Activated T-cell treated with anti-CD3 and anti-CD28 coated beads, Interleukin-2, amount 50 U/mL, for 72 hours (primary cell): ENCODE data around the gene NOD2. TPM values are rescaled to one million over a fixed set of nuclear protein-coding genes. Genes with fewer than 3 reads are reported as not detected.

Experiments
- ATAC-seq, 2 donors: fragments of 150-1000 bp; cut with Tn5 transposase; replicated peaks in 1 of 2; 2 replicates each; pipeline ENCODE4 v1.10.0; 2021; ENCODE audit warnings: moderate library complexity in 2 of 2, mild to moderate bottlenecking in 1 of 2
- DNase-seq, 2 donors: peaks; one replicate each; pipeline ENCODE4 v3.0.0; 2021 to 2022; ENCODE audit warnings: mixed read lengths in 1 of 2
- H3K27ac Mint-ChIP-seq: one replicate; pipeline ENCODE4 v1.8.0; 2022; ENCODE audit warnings: mild to moderate bottlenecking, moderate library complexity, mixed read lengths
- H3K27me3 Mint-ChIP-seq: one replicate; pipeline ENCODE4 v1.8.0; 2022; ENCODE audit warnings: low read depth, mixed read lengths
- H3K36me3 Mint-ChIP-seq, 2 donors: one replicate each; pipeline ENCODE4 v1.8.0; 2022; ENCODE audit warnings: mixed read lengths in 2 of 2, mild to moderate bottlenecking in 1 of 2; ENCODE audit not compliant: insufficient read depth in 2 of 2
- H3K4me1 Mint-ChIP-seq: one replicate; pipeline ENCODE4 v1.8.0; 2022; ENCODE audit warnings: low read depth, mixed read lengths
- H3K4me3 Mint-ChIP-seq, 2 donors: one replicate each; pipeline ENCODE4 v1.8.0; 2022; ENCODE audit warnings: mild to moderate bottlenecking in 2 of 2, mixed read lengths in 2 of 2, moderate library complexity in 2 of 2
- H3K9me3 Mint-ChIP-seq, 2 donors: one replicate each; pipeline ENCODE4 v1.8.0; 2022; ENCODE audit warnings: mixed read lengths in 2 of 2
- total RNA-seq, 2 donors: library from RNA; stranded (reverse); gene quantifications; one replicate each; pipeline ENCODE4 v1.2.3, GENCODE V29; 2022

Gene NOD2
- total RNA-seq, 2 donors from 2014 or later: 11.3 to 13.0 TPM

DNA sequence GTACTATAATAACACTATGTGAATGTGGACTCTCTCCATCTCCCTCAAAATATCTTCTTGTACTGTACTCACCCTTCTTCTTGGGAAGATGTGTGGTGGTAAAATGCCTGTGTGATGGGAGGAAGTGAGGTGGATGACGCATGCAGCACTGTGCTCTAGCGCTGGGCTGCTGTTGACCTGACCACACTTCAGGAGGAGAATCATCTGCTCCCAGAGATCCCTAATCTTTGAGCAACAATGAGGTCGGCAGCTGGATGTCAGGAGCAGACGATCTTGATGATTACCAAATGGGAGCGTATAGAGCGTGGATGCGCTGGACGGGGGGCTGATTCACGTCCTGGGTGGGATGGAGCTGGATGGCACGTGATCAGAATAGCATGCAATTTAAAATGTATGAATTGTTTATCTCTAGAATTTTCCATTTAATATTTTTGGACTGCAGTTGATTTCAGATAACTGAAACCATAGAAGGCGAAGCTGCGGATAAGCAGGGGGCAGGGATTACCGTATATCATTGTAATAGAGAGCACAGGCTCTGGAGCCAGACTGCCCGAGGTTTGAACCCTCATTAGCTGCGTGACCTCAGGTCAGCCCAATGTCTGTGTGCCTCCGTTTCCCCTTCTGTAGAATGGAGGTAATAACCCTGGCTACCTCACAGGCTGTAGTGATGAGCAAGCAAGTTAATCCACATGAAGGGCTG lies 24.8 kb downstream of the NOD2 start:
- DNase-seq: no peak
- no peak for ATAC-seq
- H3K4me1 Mint-ChIP-seq: peaks cover 58% of the 10 kb centered on the region
- no peaks in the 10 kb centered on the region for H3K27me3 Mint-ChIP-seq
- H3K36me3 Mint-ChIP-seq: peaks cover 6 to 8% of the 10 kb centered on the region in 2 donors
- H3K27ac Mint-ChIP-seq: no peak overlapping the region
- H3K9me3 Mint-ChIP-seq: peaks cover 1 to 2% of the 10 kb centered on the region in 2 donors
- H3K4me3 Mint-ChIP-seq: no peak overlapping the region

GRCh38 chr16:50718761-50719400 lies 25.5 kb downstream of the NOD2 start:
- Mint-ChIP-seq H3K27me3 (no peaks in the 10 kb centered on the region), H3K27ac (no peak overlapping the region), H3K9me3 (peaks cover 2% of the 10 kb centered on the region in 2 donors), H3K36me3 (peaks cover 10 to 13% of the 10 kb centered on the region in 2 donors), H3K4me3 (no peak overlapping the region), H3K4me1 (peaks cover 60% of the 10 kb centered on the region)
- DNase-seq (no peak), ATAC-seq (no peak)

DNA sequence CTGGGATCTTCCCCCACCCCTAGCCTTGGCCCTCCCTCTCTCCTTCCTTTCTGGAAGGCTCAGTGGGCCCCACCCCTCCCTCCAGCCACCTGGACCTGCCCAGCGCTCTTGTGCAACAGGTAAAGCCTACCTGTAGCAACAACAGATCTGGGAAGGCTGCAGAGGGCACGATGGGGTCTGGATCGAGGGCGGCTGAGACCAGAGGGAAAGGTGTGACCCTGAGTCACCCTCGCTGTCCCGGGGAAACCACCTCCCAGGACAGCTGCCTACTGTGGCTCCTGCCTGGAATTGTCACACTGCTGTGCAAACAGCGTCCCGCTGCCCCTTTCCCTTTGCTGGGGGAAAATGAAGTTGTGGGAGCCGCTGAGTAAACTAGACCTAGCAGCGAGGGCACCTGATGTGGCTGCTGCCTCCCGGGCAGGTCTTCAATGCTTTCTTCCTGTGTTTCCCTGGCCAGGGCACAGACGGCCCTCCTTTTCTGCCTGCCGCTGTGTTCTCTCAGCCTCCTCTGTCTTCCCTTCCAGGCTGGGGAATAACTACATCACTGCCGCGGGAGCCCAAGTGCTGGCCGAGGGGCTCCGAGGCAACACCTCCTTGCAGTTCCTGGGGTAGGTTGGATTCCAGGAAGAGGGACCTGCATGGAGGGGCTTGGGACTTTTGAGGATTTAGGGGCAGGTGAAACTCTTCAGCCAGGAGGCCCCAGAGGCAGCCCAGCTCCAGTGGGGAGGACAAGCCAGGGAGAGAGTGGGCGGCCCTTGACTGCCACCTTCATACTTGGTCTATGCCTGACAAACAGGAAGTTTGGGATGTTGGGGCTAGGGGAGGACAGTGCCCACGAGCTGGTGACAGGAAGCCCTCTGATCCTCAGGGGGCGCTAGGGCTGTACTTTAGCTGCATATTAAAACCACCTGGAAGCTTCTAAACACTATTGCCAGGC lies 26.3 kb downstream of the NOD2 start:
- no peak overlapping the region for H3K4me3 Mint-ChIP-seq
- H3K27ac Mint-ChIP-seq: peak overlapping the region; percentile 68
- H3K4me1 Mint-ChIP-seq: peaks cover 57% of the 10 kb centered on the region
- DNase-seq (no peak), ATAC-seq (peak; percentile 40 to 49)
- no peaks in the 10 kb centered on the region for H3K27me3 Mint-ChIP-seq
- peaks cover 16 to 20% of the 10 kb centered on the region in 2 donors for H3K36me3 Mint-ChIP-seq
- H3K9me3 Mint-ChIP-seq: peaks cover 2 to 5% of the 10 kb centered on the region in 2 donors

- peaks cover 16 to 30% of the 10 kb centered on the region in 2 donors for H3K36me3 Mint-ChIP-seq
- no peak overlapping the region for H3K4me3 Mint-ChIP-seq
- peaks cover 47% of the 10 kb centered on the region for H3K4me1 Mint-ChIP-seq
- peak overlapping the region; percentile 96 for H3K27ac Mint-ChIP-seq
- H3K9me3 Mint-ChIP-seq: peaks cover 2 to 5% of the 10 kb centered on the region in 2 donors
- DNase-seq: no peak
- no peaks in the 10 kb centered on the region for H3K27me3 Mint-ChIP-seq
- peak in 1 of 2 donors; percentile 65 for ATAC-seq
These were observed 28.4 kb downstream of the NOD2 start for GRCh38 chr16:50721549-50722404.

DNA sequence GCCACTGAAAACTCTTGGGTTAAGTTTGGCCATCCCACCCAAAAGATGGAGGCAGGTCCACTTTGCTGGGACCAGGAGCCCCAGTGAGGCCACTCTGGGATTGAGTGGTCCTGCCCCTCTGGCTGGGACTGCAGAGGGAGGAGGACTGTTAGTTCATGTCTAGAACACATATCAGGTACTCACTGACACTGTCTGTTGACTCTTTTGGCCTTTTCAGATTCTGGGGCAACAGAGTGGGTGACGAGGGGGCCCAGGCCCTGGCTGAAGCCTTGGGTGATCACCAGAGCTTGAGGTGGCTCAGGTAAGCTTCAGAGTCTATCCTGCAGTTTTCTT lies 29.0 kb downstream of the NOD2 start:
- Mint-ChIP-seq H3K4me3 (peak overlapping the region in 1 of 2 donors; percentile 46), H3K27me3 (no peaks in the 10 kb centered on the region), H3K4me1 (peaks cover 41% of the 10 kb centered on the region), H3K27ac (peak overlapping the region; percentile 96), H3K9me3 (peaks cover 2 to 5% of the 10 kb centered on the region in 2 donors), H3K36me3 (peaks cover 16 to 31% of the 10 kb centered on the region in 2 donors)
- DNase-seq (no peak), ATAC-seq (no peak)

DNA sequence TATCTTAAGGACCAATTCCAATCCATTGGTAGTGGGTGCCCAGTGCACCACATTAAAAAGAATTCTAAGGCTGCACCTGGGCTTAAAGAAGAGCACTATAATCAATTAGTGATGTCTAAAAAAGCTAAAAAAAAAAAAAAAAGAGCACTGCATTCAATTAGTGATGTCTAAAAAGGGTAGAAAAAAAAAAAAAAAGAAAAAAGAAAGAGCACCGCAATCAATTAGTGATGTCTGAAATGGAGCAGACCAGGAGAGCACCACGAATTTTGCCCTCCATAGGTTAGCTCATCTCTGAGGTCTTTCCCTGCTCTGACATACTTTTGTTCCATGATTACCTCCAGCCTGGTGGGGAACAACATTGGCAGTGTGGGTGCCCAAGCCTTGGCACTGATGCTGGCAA lies 29.6 kb downstream of the NOD2 start:
- H3K9me3 Mint-ChIP-seq: peaks cover 2 to 5% of the 10 kb centered on the region in 2 donors
- H3K27ac Mint-ChIP-seq: peak overlapping the region; percentile 96
- DNase-seq (no peak), ATAC-seq (no peak)
- peak overlapping the region in 1 of 2 donors; percentile 46 for H3K4me3 Mint-ChIP-seq
- H3K4me1 Mint-ChIP-seq: peaks cover 36% of the 10 kb centered on the region
- no peaks in the 10 kb centered on the region for H3K27me3 Mint-ChIP-seq
- H3K36me3 Mint-ChIP-seq: peaks cover 16 to 31% of the 10 kb centered on the region in 2 donors

DNA sequence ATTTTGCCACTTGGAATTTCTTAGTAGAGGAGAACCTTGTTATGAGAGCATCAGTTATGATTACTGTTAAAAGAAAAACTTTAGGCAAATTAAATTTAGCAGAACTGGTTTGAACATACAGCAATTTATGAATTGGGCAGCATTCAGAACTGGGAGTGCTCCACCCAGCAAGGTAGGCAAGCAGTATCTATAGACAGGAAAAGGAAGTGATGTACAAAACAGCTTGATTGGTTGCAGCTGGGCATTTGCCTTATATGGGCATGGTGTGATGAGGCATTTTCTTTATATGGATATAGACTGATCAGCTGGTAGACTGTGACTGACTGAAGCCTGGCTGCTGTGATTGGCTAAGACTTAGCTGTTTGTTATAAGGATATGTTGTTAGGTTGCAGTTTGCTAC lies 30.9 kb downstream of the NOD2 start:
- no peak for ATAC-seq
- Mint-ChIP-seq H3K36me3 (peaks cover 21 to 36% of the 10 kb centered on the region in 2 donors), H3K27ac (peak overlapping the region; percentile 65), H3K4me1 (peaks cover 28% of the 10 kb centered on the region), H3K4me3 (no peak overlapping the region), H3K27me3 (no peaks in the 10 kb centered on the region), H3K9me3 (peaks cover 2 to 7% of the 10 kb centered on the region in 2 donors)
- DNase-seq: no peak

- peak overlapping the region; percentile 52 for H3K27ac Mint-ChIP-seq
- ATAC-seq (peak; percentile 70 to 78), DNase-seq (no peak)
- H3K9me3 Mint-ChIP-seq: peaks cover 1 to 2% of the 10 kb centered on the region in 2 donors
- peak overlapping the region; percentile 13 to 34 for H3K4me3 Mint-ChIP-seq
- H3K27me3 Mint-ChIP-seq: no peaks in the 10 kb centered on the region
- peaks cover 4 to 13% of the 10 kb centered on the region in 2 donors for H3K36me3 Mint-ChIP-seq
- peaks cover 43% of the 10 kb centered on the region for H3K4me1 Mint-ChIP-seq
These were observed 38.0 kb downstream of the NOD2 start for GRCh38 chr16:50731130-50731988.

DNA sequence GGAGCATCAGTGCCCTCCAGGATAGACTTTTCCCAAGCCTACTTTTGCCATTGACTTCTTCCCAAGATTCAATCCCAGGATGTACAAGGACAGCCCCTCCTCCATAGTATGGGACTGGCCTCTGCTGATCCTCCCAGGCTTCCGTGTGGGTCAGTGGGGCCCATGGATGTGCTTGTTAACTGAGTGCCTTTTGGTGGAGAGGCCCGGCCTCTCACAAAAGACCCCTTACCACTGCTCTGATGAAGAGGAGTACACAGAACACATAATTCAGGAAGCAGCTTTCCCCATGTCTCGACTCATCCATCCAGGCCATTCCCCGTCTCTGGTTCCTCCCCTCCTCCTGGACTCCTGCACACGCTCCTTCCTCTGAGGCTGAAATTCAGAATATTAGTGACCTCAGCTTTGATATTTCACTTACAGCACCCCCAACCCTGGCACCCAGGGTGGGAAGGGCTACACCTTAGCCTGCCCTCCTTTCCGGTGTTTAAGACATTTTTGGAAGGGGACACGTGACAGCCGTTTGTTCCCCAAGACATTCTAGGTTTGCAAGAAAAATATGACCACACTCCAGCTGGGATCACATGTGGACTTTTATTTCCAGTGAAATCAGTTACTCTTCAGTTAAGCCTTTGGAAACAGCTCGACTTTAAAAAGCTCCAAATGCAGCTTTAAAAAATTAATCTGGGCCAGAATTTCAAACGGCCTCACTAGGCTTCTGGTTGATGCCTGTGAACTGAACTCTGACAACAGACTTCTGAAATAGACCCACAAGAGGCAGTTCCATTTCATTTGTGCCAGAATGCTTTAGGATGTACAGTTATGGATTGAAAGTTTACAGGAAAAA lies 38.8 kb downstream of the NOD2 start:
- Mint-ChIP-seq H3K9me3 (peaks cover 1 to 2% of the 10 kb centered on the region in 2 donors), H3K27ac (peak overlapping the region; percentile 52), H3K27me3 (no peaks in the 10 kb centered on the region), H3K4me1 (peaks cover 52% of the 10 kb centered on the region), H3K4me3 (peak overlapping the region; percentile 13 to 57), H3K36me3 (peaks cover 4 to 10% of the 10 kb centered on the region in 2 donors)
- DNase-seq (no peak), ATAC-seq (no peak)

DNA sequence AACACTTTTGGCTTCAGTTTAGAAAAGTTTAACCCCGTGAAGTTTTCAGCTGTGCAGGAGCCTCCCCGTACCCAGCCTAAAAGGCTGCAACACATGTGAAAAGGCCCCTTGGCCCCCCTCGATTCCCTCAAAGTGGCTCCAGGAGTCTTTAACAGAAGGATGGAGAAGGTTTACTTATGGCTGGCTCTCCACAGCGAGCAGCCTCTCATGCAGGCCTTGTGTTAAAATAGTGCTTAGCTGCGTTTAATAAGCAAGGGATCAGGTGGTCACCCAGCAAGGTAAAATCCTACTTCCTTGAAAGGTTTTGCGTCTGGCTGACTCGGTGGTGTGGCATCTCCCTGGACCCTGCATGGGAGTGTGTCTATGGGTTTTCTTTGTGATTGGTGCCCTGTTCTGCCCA lies 40.1 kb downstream of the NOD2 start:
- Mint-ChIP-seq H3K36me3 (peaks cover 4 to 9% of the 10 kb centered on the region in 2 donors), H3K9me3 (peaks cover 1 to 2% of the 10 kb centered on the region in 2 donors), H3K4me3 (no peak overlapping the region), H3K27me3 (no peaks in the 10 kb centered on the region), H3K27ac (no peak overlapping the region), H3K4me1 (peaks cover 54% of the 10 kb centered on the region)
- no peak for ATAC-seq
- no peak for DNase-seq

DNA sequence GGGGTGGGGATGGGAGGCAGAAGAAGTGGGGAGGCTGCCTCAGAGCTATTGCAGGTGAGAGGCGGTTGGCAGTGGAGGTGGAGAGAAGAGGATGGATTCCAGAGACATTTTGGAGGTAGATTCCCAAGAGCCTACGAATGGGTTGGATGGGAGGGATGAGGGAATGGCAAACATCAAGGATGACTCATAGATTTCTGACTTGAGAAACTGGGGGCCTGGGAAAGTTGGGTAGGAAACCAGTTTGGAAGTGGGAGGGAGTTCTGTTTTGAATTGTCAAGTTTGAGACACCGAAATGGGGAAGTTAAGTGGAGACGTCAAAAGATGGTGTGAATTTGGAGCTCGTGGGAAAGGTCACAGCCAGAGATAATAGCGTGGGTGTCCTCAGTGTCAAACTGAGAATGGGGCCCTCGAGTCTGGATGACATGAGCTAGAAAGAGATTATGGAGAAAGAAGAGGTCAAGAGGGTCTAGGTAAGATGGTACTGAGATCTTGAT lies 42.3 kb downstream of the NOD2 start:
- Mint-ChIP-seq H3K4me1 (peaks cover 61% of the 10 kb centered on the region), H3K27ac (no peak overlapping the region), H3K9me3 (peaks cover 0 to 2% of the 10 kb centered on the region in 2 donors), H3K4me3 (peak overlapping the region; percentile 29 to 43), H3K27me3 (no peaks in the 10 kb centered on the region), H3K36me3 (peaks cover 0 to 5% of the 10 kb centered on the region in 2 donors)
- DNase-seq (peak in 1 of 2 donors; percentile 21), ATAC-seq (peak; percentile 43 to 52)
